Hepatocyte (in vitro differentiated cells): Measurements from ENCODE around the gene ADRB2.

Experiments
- CTCF ChIP-seq: fragments of 200-600 bp; sonication (generic); IDR thresholded peaks from 2 replicates; pipeline ENCODE4 v1.5.1; 2016; ENCODE audit warnings: antibody characterized with exemption, mild to moderate bottlenecking; ENCODE audit not compliant: poor library complexity
- EZH2 ChIP-seq: fragments of 200-600 bp; sonication (generic); IDR thresholded peaks from 2 replicates; pipeline ENCODE4 v1.6.1; 2016; ENCODE audit warnings: antibody characterized with exemption, mild to moderate bottlenecking, borderline replicate concordance

GRCh38 chr5:148861696-148862095 is 35.3 kb downstream of the ADRB2 start:
- no peak for TF ChIP-seq EZH2
- TF ChIP-seq CTCF, result no peak
